HEK293 (cell line): ENCODE results near the gene PPARD.

ENCODE experiments used
- KLF16 ChIP-seq: fragments of 450-650 bp; formaldehyde crosslinking; IDR thresholded peaks from 2 replicates; pipeline ENCODE4 v1.5.1; 2017; ENCODE audit warnings: missing biosample characterization, missing genetic modification characterization
- OSR2 ChIP-seq: fragments of 450-650 bp; formaldehyde crosslinking; IDR thresholded peaks from 2 replicates; pipeline ENCODE4 v1.5.1; 2016; ENCODE audit warnings: missing biosample characterization, missing genetic modification characterization
- PRDM4 ChIP-seq: fragments of 450-650 bp; formaldehyde crosslinking; IDR thresholded peaks from 2 replicates; pipeline ENCODE4 v1.5.1; 2017; ENCODE audit warnings: missing biosample characterization, missing genetic modification characterization
- PRDM6 ChIP-seq: fragments of 450-650 bp; formaldehyde crosslinking; IDR thresholded peaks from 2 replicates; pipeline ENCODE4 v1.5.1; 2017; ENCODE audit warnings: missing biosample characterization, missing genetic modification characterization
- TSHZ1 ChIP-seq: fragments of 450-650 bp; formaldehyde crosslinking; IDR thresholded peaks from 2 replicates; pipeline ENCODE4 v1.5.1; 2016; ENCODE audit warnings: missing biosample characterization, missing genetic modification characterization, borderline replicate concordance
- WT1 ChIP-seq: fragments of 450-650 bp; formaldehyde crosslinking; IDR thresholded peaks from 2 replicates; pipeline ENCODE4 v1.5.1; 2016; ENCODE audit warnings: missing biosample characterization, missing genetic modification characterization
- ZBTB8A ChIP-seq: fragments of 450-650 bp; formaldehyde crosslinking; IDR thresholded peaks from 2 replicates; pipeline ENCODE4 v1.5.1; 2016; ENCODE audit warnings: missing biosample characterization, missing genetic modification characterization
- ZFP41 ChIP-seq: fragments of 450-650 bp; formaldehyde crosslinking; IDR thresholded peaks from 2 replicates; pipeline ENCODE4 v1.5.1; 2016; ENCODE audit warnings: missing biosample characterization, missing genetic modification characterization, borderline replicate concordance
- ZNF138 ChIP-seq: fragments of 450-650 bp; formaldehyde crosslinking; IDR thresholded peaks from 2 replicates; pipeline ENCODE4 v1.5.1; 2016; ENCODE audit warnings: missing biosample characterization, missing genetic modification characterization, borderline replicate concordance
- ZNF239 ChIP-seq: fragments of 450-650 bp; formaldehyde crosslinking; IDR thresholded peaks from 2 replicates; pipeline ENCODE4 v1.5.1; 2016; ENCODE audit warnings: missing biosample characterization, missing genetic modification characterization
- ZNF24 ChIP-seq: fragments of 450-650 bp; formaldehyde crosslinking; IDR thresholded peaks from 2 replicates; pipeline ENCODE4 v1.5.1; 2016; ENCODE audit warnings: missing biosample characterization, missing genetic modification characterization
- ZNF248 ChIP-seq: fragments of 450-650 bp; formaldehyde crosslinking; IDR thresholded peaks from 2 replicates; pipeline ENCODE4 v1.5.1; 2017; ENCODE audit warnings: missing biosample characterization, missing genetic modification characterization
- ZNF292 ChIP-seq: fragments of 450-650 bp; formaldehyde crosslinking; IDR thresholded peaks from 2 replicates; pipeline ENCODE4 v1.5.1; 2016; ENCODE audit warnings: low read depth, missing biosample characterization, missing genetic modification characterization, borderline replicate concordance
- ZNF335 ChIP-seq: fragments of 450-650 bp; formaldehyde crosslinking; conservative IDR thresholded peaks from 2 replicates; pipeline ENCODE4 v1.5.1; 2016; ENCODE audit warnings: missing biosample characterization, missing genetic modification characterization
- ZNF362 ChIP-seq: fragments of 450-650 bp; formaldehyde crosslinking; IDR thresholded peaks from 2 replicates; pipeline ENCODE4 v1.5.1; 2016; ENCODE audit warnings: missing biosample characterization, missing genetic modification characterization
- ZNF426 ChIP-seq: fragments of 450-650 bp; formaldehyde crosslinking; IDR thresholded peaks from 2 replicates; pipeline ENCODE4 v1.5.1; 2017; ENCODE audit warnings: missing biosample characterization, missing genetic modification characterization, mild to moderate bottlenecking, inconsistent platforms, moderate library complexity
- ZNF473 ChIP-seq: fragments of 450-650 bp; formaldehyde crosslinking; IDR thresholded peaks from 2 replicates; pipeline ENCODE4 v1.5.1; 2017; ENCODE audit warnings: missing biosample characterization, missing genetic modification characterization
- ZNF501 ChIP-seq: fragments of 450-650 bp; formaldehyde crosslinking; IDR thresholded peaks from 2 replicates; pipeline ENCODE4 v1.5.1; 2016; ENCODE audit warnings: missing biosample characterization, missing genetic modification characterization
- ZNF701 ChIP-seq: fragments of 450-650 bp; formaldehyde crosslinking; IDR thresholded peaks from 2 replicates; pipeline ENCODE4 v1.5.1; 2016; ENCODE audit warnings: missing biosample characterization, missing genetic modification characterization
- ZNF707 ChIP-seq: fragments of 450-650 bp; formaldehyde crosslinking; IDR thresholded peaks from 2 replicates; pipeline ENCODE4 v1.5.1; 2016; ENCODE audit warnings: missing biosample characterization, missing genetic modification characterization
- ZNF843 ChIP-seq: fragments of 450-650 bp; formaldehyde crosslinking; IDR thresholded peaks from 2 replicates; pipeline ENCODE4 v1.5.1; 2016; ENCODE audit warnings: missing biosample characterization, missing genetic modification characterization
- ZSCAN23 ChIP-seq: fragments of 450-650 bp; formaldehyde crosslinking; IDR thresholded peaks from 2 replicates; pipeline ENCODE4 v1.5.1; 2016; ENCODE audit warnings: missing biosample characterization, missing genetic modification characterization
- ZXDB ChIP-seq: fragments of 450-650 bp; formaldehyde crosslinking; IDR thresholded peaks from 2 replicates; pipeline ENCODE4 v1.5.1; 2016; ENCODE audit warnings: missing biosample characterization, missing genetic modification characterization

Gene PPARD

GRCh38 chr6:35470663-35471120, 128.3 kb downstream of the PPARD start (continued):
- TF ChIP-seq TSHZ1 (0 out of 2 replicates have a peak, but pooled peaks have one; percentile 35), ZSCAN23 (tag by site-specific recombination) (no peak), ZNF24 (tag by site-specific recombination) (no peak), ZNF501 (tag by site-specific recombination) (no peak), ZNF248 (tag by site-specific recombination) (no peak), ZNF426 (tag by site-specific recombination) (no peak), PRDM6 (0 out of 2 replicates have a peak, but pooled peaks have one; percentile 12), WT1 (tag by site-specific recombination) (no peak), ZBTB8A (tag by site-specific recombination) (peak; percentile 74), ZNF473 (tag by site-specific recombination) (no peak), ZFP41 (tag by site-specific recombination) (no peak), ZNF138 (no peak), ZNF362 (tag by site-specific recombination) (no peak; the same call in 1 of the 2 replicates), OSR2 (tag by site-specific recombination) (no peak), ZNF335 (tag by site-specific recombination) (0 out of 2 replicates have a peak, but pooled peaks have one; percentile 16), ZNF239 (tag by site-specific recombination) (no peak), ZNF843 (no peak), KLF16 (tag by site-specific recombination) (no peak), PRDM4 (tag by site-specific recombination) (no peak), ZNF292 (tag by site-specific recombination) (no peak), ZXDB (tag by site-specific recombination) (0 out of 2 replicates have a peak, but pooled peaks have one; percentile 16), ZNF701 (tag by site-specific recombination) (no peak), ZNF707 (tag by site-specific recombination) (no peak)
